SK-N-MC (cell line): ENCODE results near the gene PDZD4.
A peak's percentile ranks its signal among the peaks of the same experiment; 100 is the strongest.

Experiments
- DNase-seq: peaks from one replicate; pipeline ENCODE4 v3.0.0-alpha.2; 2011; ENCODE audit warnings: low read depth, low spot score
- H3K27ac ChIP-seq: fragments of 200-600 bp; sonication (generic); 2 replicates; pipeline ENCODE4 v1.5.1; 2016; ENCODE audit warnings: mixed run types
- H3K36me3 ChIP-seq: fragments of 200-600 bp; sonication (generic); 2 replicates; pipeline ENCODE4 v1.6.1; 2017; ENCODE audit warnings: antibody characterized with exemption, low read length, mixed read lengths; ENCODE audit not compliant: insufficient read depth
- H3K4me3 ChIP-seq: fragments of 200-600 bp; sonication (generic); 2 replicates; pipeline ENCODE4 v1.5.1; 2016
- H3K9ac ChIP-seq: fragments of 200-600 bp; sonication (generic); 2 replicates; pipeline ENCODE4 v1.8.0; 2017; ENCODE audit warnings: mixed run types, mixed read lengths; ENCODE audit not compliant: insufficient read length
- H3K9me3 ChIP-seq: fragments of 200-600 bp; sonication (generic); 2 replicates; pipeline ENCODE4 v1.6.1; 2017; ENCODE audit warnings: low read depth, mild to moderate bottlenecking, antibody characterized with exemption, low read length, moderate library complexity, mixed read lengths
- EZH2 ChIP-seq: fragments of 200-600 bp; sonication (generic); IDR thresholded peaks from one replicate; pipeline ENCODE4 v1.6.1; 2017; ENCODE audit warnings: antibody characterized with exemption
- FOXP2 ChIP-seq: optimal IDR thresholded peaks from 2 replicates; pipeline ENCODE3; 2011; ENCODE audit warnings: mild to moderate bottlenecking, moderate library complexity; ENCODE audit not compliant: insufficient read depth; ENCODE audit errors: extremely low read length, control extremely low read depth
- POLR2AphosphoS5 ChIP-seq: IDR thresholded peaks from 2 replicates; pipeline ENCODE4 v1.6.1; 2012; ENCODE audit warnings: mild to moderate bottlenecking, low read depth, low read length, borderline replicate concordance

Gene PDZD4

GRCh38 chrX:153801669-153802068, 28.7 kb downstream of the PDZD4 start:
- no peak for DNase-seq
- H3K27ac ChIP-seq: no peak overlapping the region
- no peaks in the 10 kb centered on the region for H3K9me3 ChIP-seq
- no peaks in the 10 kb centered on the region; the same call in 1 of the 2 replicates for H3K36me3 ChIP-seq
- no peak overlapping the region for H3K4me3 ChIP-seq
- H3K9ac ChIP-seq: no peak overlapping the region
- TF ChIP-seq POLR2AphosphoS5 (no peak), EZH2 (no peak), FOXP2 (no peak)

DNA sequence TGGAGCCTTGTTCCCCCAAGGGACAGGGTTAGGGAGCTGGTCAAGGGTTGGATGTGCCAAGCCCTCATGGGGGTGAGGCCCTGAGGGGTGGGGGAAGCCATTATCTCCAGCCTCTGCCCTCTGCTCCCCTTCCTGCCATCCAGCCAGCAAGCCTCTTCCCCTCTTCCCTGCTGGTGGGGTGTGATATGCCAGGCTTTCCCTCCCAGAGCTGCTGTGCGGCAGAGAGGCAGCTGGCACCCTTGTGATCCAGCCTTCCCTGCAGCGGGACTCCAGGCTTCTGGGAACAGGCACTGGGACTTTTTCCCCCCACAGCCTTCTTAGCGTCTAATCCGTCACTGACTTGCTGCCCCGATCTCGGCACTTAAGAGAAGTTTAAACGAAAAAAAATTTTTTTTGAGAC, 29.6 kb downstream of the PDZD4 start:
- TF ChIP-seq FOXP2: no peak
- TF ChIP-seq EZH2: no peak
- H3K27ac ChIP-seq: no peak overlapping the region
- no peak for DNase-seq
- no peaks in the 10 kb centered on the region; the same call in 1 of the 2 replicates for H3K36me3 ChIP-seq
- H3K9ac ChIP-seq: no peak overlapping the region
- no peak overlapping the region for H3K4me3 ChIP-seq
- H3K9me3 ChIP-seq: no peaks in the 10 kb centered on the region

GRCh38 chrX:153800177-153800722, 30.1 kb downstream of the PDZD4 start:
- no peak for TF ChIP-seq FOXP2
- TF ChIP-seq POLR2AphosphoS5: no peak
- no peak for TF ChIP-seq EZH2
- Histone ChIP-seq H3K4me3 (no peak overlapping the region), H3K9ac (no peak overlapping the region), H3K9me3 (no peaks in the 10 kb centered on the region), H3K27ac (no peak overlapping the region), H3K36me3 (no peaks in the 10 kb centered on the region; the same call in 1 of the 2 replicates)
- no peak for DNase-seq

DNA sequence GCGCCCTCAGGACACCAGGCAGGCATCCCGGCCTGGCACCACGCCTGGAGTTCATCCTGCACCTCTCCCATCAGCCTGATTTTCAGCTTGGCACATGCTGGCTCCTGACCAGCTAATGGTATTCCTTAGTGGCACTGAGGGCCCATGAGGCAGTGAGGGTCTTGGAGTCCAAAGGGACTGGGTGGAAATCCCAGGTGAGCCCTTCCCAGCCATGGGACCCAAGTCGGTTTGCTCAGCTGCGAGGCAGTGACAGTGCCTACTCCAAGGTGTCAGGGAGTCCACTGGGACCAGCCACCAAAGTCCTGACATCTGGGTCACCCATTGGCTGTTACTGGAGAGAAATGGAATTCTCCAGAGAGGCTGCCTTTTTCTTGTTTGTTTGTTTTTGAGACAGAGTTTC, 31.0 kb downstream of the PDZD4 start:
- TF ChIP-seq FOXP2 (no peak), POLR2AphosphoS5 (no peak), EZH2 (no peak)
- H3K9ac ChIP-seq: no peak overlapping the region
- H3K4me3 ChIP-seq: no peak overlapping the region
- H3K27ac ChIP-seq: no peak overlapping the region
- no peak for DNase-seq
- no peaks in the 10 kb centered on the region; the same call in 1 of the 2 replicates for H3K36me3 ChIP-seq
- no peaks in the 10 kb centered on the region for H3K9me3 ChIP-seq

- Histone ChIP-seq H3K27ac (no peak overlapping the region), H3K4me3 (no peak overlapping the region), H3K9ac (no peak overlapping the region), H3K9me3 (no peaks in the 10 kb centered on the region), H3K36me3 (no peaks in the 10 kb centered on the region; the same call in 1 of the 2 replicates)
- no peak for DNase-seq
- TF ChIP-seq POLR2AphosphoS5: no peak
These were observed 32.8 kb downstream of the PDZD4 start for GRCh38 chrX:153797415-153798015.

- Histone ChIP-seq H3K4me3 (peak overlapping the region; percentile 85), H3K9ac (peak overlapping the region; percentile 92), H3K36me3 (no peaks in the 10 kb centered on the region; the same call in 1 of the 2 replicates), H3K27ac (peak overlapping the region; percentile 64; the same call in 1 of the 2 replicates), H3K9me3 (no peaks in the 10 kb centered on the region)
- no peak for TF ChIP-seq FOXP2
- no peak; the same call in 1 of the 2 replicates for TF ChIP-seq POLR2AphosphoS5
- TF ChIP-seq EZH2: no peak
- DNase-seq: no peak
These were observed 35.2 kb downstream of the PDZD4 start for GRCh38 chrX:153794897-153795816.

DNA sequence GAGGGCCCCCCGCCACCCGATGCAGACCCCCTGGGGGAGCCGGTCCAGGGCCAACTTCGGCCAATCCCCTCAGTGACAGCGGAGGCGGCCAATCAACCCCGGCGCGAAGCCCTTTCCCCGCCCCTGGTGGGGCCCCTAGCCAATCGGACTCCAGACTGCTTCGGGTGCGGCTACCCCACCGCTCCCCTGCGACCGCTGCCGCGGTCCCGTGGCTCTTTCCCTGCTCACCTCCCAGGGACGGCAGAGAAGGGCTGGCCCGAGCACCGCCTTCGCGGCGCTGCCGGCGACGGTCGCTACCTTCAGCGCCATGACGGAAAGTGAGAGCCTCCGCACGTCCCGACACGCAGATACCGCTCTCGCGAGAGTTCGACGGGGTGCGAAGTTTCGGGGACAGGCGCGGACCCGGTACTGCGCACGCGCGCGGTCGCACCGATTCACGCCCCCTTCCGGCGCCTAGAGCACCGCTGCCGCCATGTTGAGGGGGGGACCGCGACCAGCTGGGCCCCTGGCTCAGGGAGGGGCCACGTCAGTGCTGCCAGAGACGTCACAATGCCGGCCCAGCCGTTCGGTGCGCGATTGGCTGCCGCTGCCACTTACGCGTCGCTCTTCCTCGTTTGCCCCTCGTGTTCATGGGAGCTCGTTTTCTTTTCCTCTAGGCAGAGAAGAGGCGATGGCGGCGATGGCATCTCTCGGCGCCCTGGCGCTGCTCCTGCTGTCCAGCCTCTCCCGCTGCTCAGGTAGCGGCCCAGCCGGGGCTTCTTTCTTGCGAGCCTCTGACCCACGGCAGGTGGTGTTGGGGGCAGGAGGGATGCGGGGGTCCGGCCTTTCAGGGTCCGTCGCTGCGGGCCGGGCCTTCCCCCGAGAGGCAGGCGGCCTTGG, 36.1 kb downstream of the PDZD4 start, which contains the start of the genes IDH3G and SSR4:
Gene IDH3G, minus strand, starts transcription at position 358 of the 879 bp plus-strand sequence. Its CDS starts 49 bp downstream, at position 309.
Gene SSR4, plus strand, starts transcription at position 651 of the 879 bp plus-strand sequence. Its CDS starts 20 bp downstream, at position 671.
- no peaks in the 10 kb centered on the region; the same call in 1 of the 2 replicates for H3K36me3 ChIP-seq

GRCh38 chrX:153793291-153793690, 37.1 kb downstream of the PDZD4 start:
- peak overlapping the region; percentile 85 for H3K4me3 ChIP-seq
- no peak overlapping the region for H3K27ac ChIP-seq
- no peak for DNase-seq
- H3K9me3 ChIP-seq: no peaks in the 10 kb centered on the region
- peak overlapping the region; percentile 89 for H3K9ac ChIP-seq
- no peaks in the 10 kb centered on the region; the same call in 1 of the 2 replicates for H3K36me3 ChIP-seq
- TF ChIP-seq EZH2 (no peak), FOXP2 (no peak), POLR2AphosphoS5 (no peak)

More for the DNA sequence above, 36.1 kb downstream of the PDZD4 start, which contains the start of the genes IDH3G and SSR4:
- H3K9me3 ChIP-seq: no peaks in the 10 kb centered on the region
- TF ChIP-seq FOXP2 (peak; percentile 48), POLR2AphosphoS5 (peak; percentile 84), EZH2 (no peak)
- H3K27ac ChIP-seq: peak within 1 kb of the TSS; percentile 81
- H3K4me3 ChIP-seq: peak within 1 kb of the TSS; percentile 85
- peak; percentile 68 for DNase-seq
- peak within 1 kb of the TSS; percentile 92 for H3K9ac ChIP-seq
